Neuron (in vitro differentiated cells): Measurements from ENCODE around the gene ARL17B.
"Not testable (repeated sequence)": the region's sequence is repeated elsewhere in the genome, so short reads cannot be mapped to it uniquely, and the experiment has no call there.

Source experiments
- H2AFZ ChIP-seq: one replicate; pipeline ENCODE4 v1.6.1; 2013; ENCODE audit warnings: low read depth, mild to moderate bottlenecking, inconsistent platforms, low read length, moderate library complexity
- H3K27me3 ChIP-seq: one replicate; pipeline ENCODE4 v1.6.1; 2013; ENCODE audit warnings: low read length; ENCODE audit not compliant: insufficient read depth
- H3K36me3 ChIP-seq: one replicate; pipeline ENCODE4 v1.6.1; 2013; ENCODE audit warnings: low read length; ENCODE audit not compliant: insufficient read depth
- H3K4me1 ChIP-seq: one replicate; pipeline ENCODE4 v1.6.1; 2013; ENCODE audit warnings: low read length; ENCODE audit not compliant: insufficient read depth
- H3K4me3 ChIP-seq: 2 replicates; pipeline ENCODE4 v1.5.1; 2013; ENCODE audit warnings: mild to moderate bottlenecking, low read length, moderate library complexity
- H3K9me3 ChIP-seq: one replicate; pipeline ENCODE4 v1.6.1; 2013; ENCODE audit warnings: low read length

The ARL17B gene

GRCh38 chr17:46281336-46281735 lies 80.2 kb downstream of the ARL17B start:
- H3K36me3 ChIP-seq, H3K4me3 ChIP-seq, H2AFZ ChIP-seq, H3K27me3 ChIP-seq, H3K9me3 ChIP-seq, H3K4me1 ChIP-seq: not testable (repeated sequence)

- H3K27me3 ChIP-seq, H3K36me3 ChIP-seq, H3K9me3 ChIP-seq, H3K4me3 ChIP-seq, H3K4me1 ChIP-seq, H2AFZ ChIP-seq: not testable (repeated sequence)
These were observed 84.7 kb downstream of the ARL17B start for GRCh38 chr17:46276728-46277479.

DNA sequence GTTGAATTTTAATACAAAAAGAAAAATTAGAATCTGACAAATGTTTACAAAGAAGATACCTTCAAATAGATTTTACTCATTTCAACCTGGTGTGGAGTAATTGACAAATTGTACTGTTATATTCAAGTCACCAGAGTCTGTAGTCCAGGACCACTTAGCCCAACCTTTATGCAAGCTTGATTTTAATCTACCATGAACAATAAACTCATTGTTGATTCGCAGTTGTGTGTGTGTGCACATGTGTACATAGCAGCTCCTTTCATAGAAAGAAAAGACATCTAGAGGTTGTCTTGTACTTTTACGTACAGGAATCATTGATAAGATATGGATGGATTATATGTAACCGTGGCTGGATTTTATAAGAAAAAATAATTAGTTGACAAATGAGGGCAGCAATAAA lies 87.3 kb downstream of the ARL17B start:
- H3K4me3 ChIP-seq = no peak overlapping the region
- H2AFZ ChIP-seq = no peak overlapping the region
- no peaks in the 10 kb centered on the region for H3K9me3 ChIP-seq
- no peaks in the 10 kb centered on the region for H3K36me3 ChIP-seq
- peaks cover 11% of the 10 kb centered on the region for H3K27me3 ChIP-seq
- no peaks in the 10 kb centered on the region for H3K4me1 ChIP-seq

- no peak overlapping the region for H2AFZ ChIP-seq
- H3K27me3 ChIP-seq = peaks cover 11% of the 10 kb centered on the region
- no peaks in the 10 kb centered on the region for H3K36me3 ChIP-seq
- H3K4me3 ChIP-seq = no peak overlapping the region
- no peaks in the 10 kb centered on the region for H3K4me1 ChIP-seq
- no peaks in the 10 kb centered on the region for H3K9me3 ChIP-seq
These were observed 87.9 kb downstream of the ARL17B start for GRCh38 chr17:46273541-46274236.

DNA sequence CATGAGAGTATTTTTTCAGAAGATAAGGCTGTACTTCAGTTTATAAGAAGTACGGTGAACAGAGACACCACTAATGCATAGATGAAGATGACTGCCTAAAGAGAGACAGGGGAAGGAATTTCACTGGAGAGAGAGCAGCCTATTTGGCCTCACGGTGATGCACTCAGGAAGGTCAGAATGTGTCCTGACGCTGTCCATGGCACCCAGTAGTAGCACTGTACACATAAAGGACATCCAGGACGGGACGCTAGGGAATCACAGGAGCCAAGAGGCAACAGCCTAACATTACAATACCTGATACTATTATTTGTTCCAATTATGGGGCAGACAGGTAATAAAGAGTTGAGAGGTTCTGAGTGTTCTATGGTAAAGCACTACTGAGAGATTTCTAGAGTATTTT lies 91.5 kb downstream of the ARL17B start:
- H3K4me1 ChIP-seq = peaks cover 5% of the 10 kb centered on the region
- H3K9me3 ChIP-seq = no peaks in the 10 kb centered on the region
- no peak overlapping the region for H2AFZ ChIP-seq
- H3K36me3 ChIP-seq = no peaks in the 10 kb centered on the region
- peaks cover 13% of the 10 kb centered on the region for H3K27me3 ChIP-seq
- H3K4me3 ChIP-seq = no peak overlapping the region

- Histone ChIP-seq H3K9me3 (no peaks in the 10 kb centered on the region), H3K4me3 (peak overlapping the region; percentile 55), H3K27me3 (peaks cover 13% of the 10 kb centered on the region), H3K36me3 (no peaks in the 10 kb centered on the region), H2AFZ (peak overlapping the region; percentile 94), H3K4me1 (peaks cover 5% of the 10 kb centered on the region)
These were observed 94.7 kb downstream of the ARL17B start for GRCh38 chr17:46266656-46267544.

DNA sequence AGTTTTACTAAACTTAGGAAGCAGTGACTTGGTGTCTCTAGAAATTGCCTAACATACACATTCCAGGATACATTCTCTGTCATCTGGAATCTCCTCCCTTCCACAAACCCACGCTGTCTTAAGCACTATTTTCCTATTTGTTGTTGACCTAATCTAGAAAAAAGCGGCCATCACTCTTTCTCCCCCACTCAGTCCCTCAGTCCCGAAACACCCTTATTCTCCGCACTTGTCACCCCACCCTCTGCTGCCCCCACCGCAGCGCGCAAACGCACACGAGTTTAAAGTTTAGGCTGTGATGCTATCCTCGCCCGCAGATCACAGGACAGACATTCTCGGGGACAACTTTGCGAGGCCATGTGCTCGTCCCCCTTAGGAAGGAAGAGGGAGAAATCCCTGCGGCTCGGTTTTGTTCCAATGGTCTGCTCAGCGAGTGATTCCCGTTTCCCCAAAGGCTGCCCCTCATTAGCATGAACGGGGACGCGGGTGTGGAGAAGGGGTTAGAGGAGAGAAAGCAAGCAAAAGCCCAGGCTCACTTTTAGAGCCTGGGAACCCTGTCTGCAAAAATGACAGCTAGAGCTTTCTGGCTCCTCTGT lies 95.4 kb downstream of the ARL17B start:
- not testable (repeated sequence) for H3K9me3 ChIP-seq

DNA sequence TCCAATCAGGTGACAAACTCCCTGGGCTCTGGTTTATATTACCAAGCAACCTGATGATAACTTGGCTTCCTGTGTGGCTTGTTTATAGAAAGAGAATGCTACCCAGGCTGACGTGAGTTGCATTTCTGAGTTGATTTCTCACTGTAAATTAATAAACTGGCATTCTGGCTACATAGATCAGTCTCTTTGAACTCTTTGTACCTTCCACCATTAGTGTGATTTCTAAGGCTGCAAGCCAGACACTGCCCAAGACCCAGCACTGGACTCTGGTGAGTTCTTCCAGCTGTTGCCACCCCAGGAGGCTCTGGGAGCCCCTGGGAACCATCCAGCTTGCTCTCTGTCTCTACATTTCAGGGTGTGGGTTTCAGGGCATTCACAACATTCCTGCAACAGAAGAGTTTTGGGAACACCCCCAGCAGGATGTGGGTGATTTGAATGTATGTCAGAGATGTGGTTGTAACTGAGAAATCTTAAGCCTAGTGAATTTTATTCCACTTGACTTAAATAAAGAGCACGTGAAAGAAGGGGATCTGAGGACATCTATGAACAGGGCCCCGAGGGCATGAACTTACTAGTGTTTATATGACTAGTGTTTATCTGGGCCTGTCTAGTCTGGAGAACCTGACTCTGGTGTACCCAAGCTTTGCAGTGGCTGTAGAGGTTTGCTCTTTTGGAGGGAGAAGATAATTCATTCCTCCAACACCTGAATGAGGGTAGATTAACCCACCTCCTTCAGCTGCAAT lies 96.9 kb downstream of the ARL17B start:
- Histone ChIP-seq H3K27me3 (peaks cover 9% of the 10 kb centered on the region), H3K4me1 (peaks cover 5% of the 10 kb centered on the region), H3K9me3 (no peaks in the 10 kb centered on the region), H2AFZ (no peak overlapping the region), H3K36me3 (no peaks in the 10 kb centered on the region), H3K4me3 (no peak overlapping the region)

More for the DNA sequence above, 95.4 kb downstream of the ARL17B start:
- not testable (repeated sequence) for H3K36me3 ChIP-seq, H3K4me1 ChIP-seq
- Histone ChIP-seq H3K27me3 (peaks cover 13% of the 10 kb centered on the region), H3K4me3 (peak overlapping the region; percentile 55), H2AFZ (peak overlapping the region; percentile 75)

DNA sequence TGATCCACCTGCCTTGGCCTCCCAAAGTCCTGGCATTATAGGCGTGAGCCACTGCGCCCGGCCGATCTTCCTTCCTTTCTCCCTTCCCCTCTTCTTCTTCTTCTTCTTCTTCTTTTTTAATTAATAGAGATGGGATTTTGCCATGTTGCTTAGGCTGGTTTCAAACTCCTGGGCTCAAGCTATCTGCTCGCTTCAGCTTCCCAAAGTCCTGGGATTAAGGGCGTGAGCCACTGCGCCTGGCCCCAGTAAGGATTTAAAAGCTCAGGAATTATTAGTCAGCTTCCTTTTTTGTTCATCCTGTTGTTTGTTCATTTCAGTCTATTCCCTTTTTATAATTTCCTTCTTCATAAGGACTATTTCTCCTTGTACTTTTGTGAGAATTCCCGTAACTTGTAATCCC lies 99.3 kb downstream of the ARL17B start:
- no peak overlapping the region for H3K4me3 ChIP-seq
- no peak overlapping the region for H2AFZ ChIP-seq
- no peaks in the 10 kb centered on the region for H3K36me3 ChIP-seq
- peaks cover 7% of the 10 kb centered on the region for H3K27me3 ChIP-seq
- peaks cover 5% of the 10 kb centered on the region for H3K4me1 ChIP-seq
- no peaks in the 10 kb centered on the region for H3K9me3 ChIP-seq

- peak overlapping the region; percentile 25 for H3K4me3 ChIP-seq
These were observed 101.5 kb downstream of the ARL17B start for GRCh38 chr17:46259845-46260661.

GRCh38 chr17:46256369-46256768 lies 105.2 kb downstream of the ARL17B start:
- not testable (repeated sequence) for H2AFZ ChIP-seq

More at GRCh38 chr17:46259845-46260661, 101.5 kb downstream of the ARL17B start:
- H3K9me3 ChIP-seq, H3K27me3 ChIP-seq, H3K4me1 ChIP-seq, H3K36me3 ChIP-seq: not testable (repeated sequence)
- H2AFZ ChIP-seq = peak overlapping the region; percentile 53

DNA sequence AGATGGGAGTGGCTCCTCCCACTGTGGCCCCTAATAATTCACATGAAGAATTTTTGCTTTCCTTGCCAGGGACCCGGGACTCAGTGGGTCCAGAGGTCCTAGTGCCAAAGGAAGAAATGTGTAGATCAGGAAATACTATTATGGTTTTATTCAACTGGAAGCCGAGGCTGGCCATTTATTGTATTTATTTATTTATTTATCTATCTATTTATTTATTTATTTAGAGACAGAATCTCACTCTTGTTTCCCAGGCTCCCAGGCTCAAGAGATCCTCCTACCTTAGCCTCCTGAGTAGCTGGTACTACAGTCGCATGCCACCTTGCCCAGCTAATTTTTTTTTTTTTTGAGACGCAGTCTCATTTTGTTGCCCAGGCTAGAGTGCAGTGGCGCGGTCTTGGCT lies 107.4 kb downstream of the ARL17B start:
- H3K4me3 ChIP-seq = not testable (repeated sequence)

More at GRCh38 chr17:46256369-46256768, 105.2 kb downstream of the ARL17B start:
- H3K4me1 ChIP-seq, H3K36me3 ChIP-seq, H3K4me3 ChIP-seq, H3K9me3 ChIP-seq, H3K27me3 ChIP-seq: not testable (repeated sequence)

More for the DNA sequence above, 107.4 kb downstream of the ARL17B start:
- not testable (repeated sequence) for H3K9me3 ChIP-seq, H2AFZ ChIP-seq, H3K36me3 ChIP-seq, H3K27me3 ChIP-seq, H3K4me1 ChIP-seq
